Breast epithelium (tissue), 4 donors: ENCODE measurements around the gene ZSCAN16. TPM values are rescaled to one million over a fixed set of nuclear protein-coding genes. Genes with fewer than 3 reads are reported as not detected.

Source experiments
- DNase-seq, 2 donors: peaks; one replicate each; pipeline ENCODE4 v3.0.0-alpha.2; 2019; ENCODE audit warnings: low spot score in 2 of 2
- H3K27ac ChIP-seq, 2 donors: fragments of 200-600 bp; sonication (generic) in 1 of 2; one replicate each; pipeline ENCODE4 v1.5.1; 2016 to 2019; ENCODE audit warnings: mild to moderate bottlenecking in 1 of 2
- H3K27me3 ChIP-seq, 2 donors: fragments of 200-600 bp; sonication (generic) in 1 of 2; one replicate each; pipeline versions ENCODE4 v1.5.1 to v1.6.0; 2017 to 2019; ENCODE audit warnings: control low read depth in 1 of 2, mild to moderate bottlenecking in 1 of 2
- H3K36me3 ChIP-seq: fragments of 200-600 bp; one replicate; pipeline ENCODE4 v1.5.1; 2019
- H3K4me1 ChIP-seq, 2 donors: fragments of 200-600 bp; sonication (generic); one replicate each; pipeline ENCODE4 v1.5.1; 2016 to 2019; ENCODE audit warnings: control low read depth in 1 of 2
- H3K4me3 ChIP-seq, 3 donors: fragments of 200-600 bp; sonication (generic); 1 replicate in 2 of 3; 2 replicates in 1 of 3; pipeline ENCODE4 v1.5.1; 2016 to 2019; ENCODE audit warnings: mild to moderate bottlenecking in 3 of 3, moderate library complexity in 2 of 3
- H3K9me3 ChIP-seq, 2 donors: fragments of 200-600 bp; sonication (generic) in 1 of 2; one replicate each; pipeline ENCODE4 v1.5.1; 2016 to 2019; ENCODE audit warnings: control low read depth in 1 of 2
- POLR2A ChIP-seq: fragments of 450-650 bp; IDR thresholded peaks from one replicate; pipeline ENCODE4 v1.6.1; 2016; ENCODE audit warnings: antibody characterized with exemption, mild to moderate bottlenecking, moderate library complexity
- POLR2AphosphoS5 ChIP-seq, 3 donors: sonication (generic); formaldehyde crosslinking; IDR thresholded peaks; one replicate each; pipeline ENCODE4 v1.6.1; 2017; ENCODE audit warnings: antibody characterized with exemption in 3 of 3
- intact Hi-C: fragments of 100-400 bp; cut with DNase I; formaldehyde crosslinking; loops from one replicate; pipeline ENCODE4 v1.15.1; 2023; ENCODE audit warnings: low total_unique reads
- total RNA-seq, 3 donors: library from RNA; depleted of rRNA; stranded (reverse); fragments of >200 nt; gene quantifications; one replicate each; pipeline ENCODE4 v1.1.0, GENCODE V29; 2016
- TF ChIP-seq, protein P1 (sequence below), 3 donors: fragments of 450-650 bp; IDR thresholded peaks; one replicate each; pipeline ENCODE4 v1.5.1; 2016 to 2017; ENCODE audit warnings: antibody characterized with exemption in 3 of 3, mild to moderate bottlenecking in 3 of 3, moderate library complexity in 3 of 3

ZSCAN16 gene
- total RNA-seq, 3 donors from 2014 or later: 2.7 to 9.8 (median 9.7) TPM

DNA sequence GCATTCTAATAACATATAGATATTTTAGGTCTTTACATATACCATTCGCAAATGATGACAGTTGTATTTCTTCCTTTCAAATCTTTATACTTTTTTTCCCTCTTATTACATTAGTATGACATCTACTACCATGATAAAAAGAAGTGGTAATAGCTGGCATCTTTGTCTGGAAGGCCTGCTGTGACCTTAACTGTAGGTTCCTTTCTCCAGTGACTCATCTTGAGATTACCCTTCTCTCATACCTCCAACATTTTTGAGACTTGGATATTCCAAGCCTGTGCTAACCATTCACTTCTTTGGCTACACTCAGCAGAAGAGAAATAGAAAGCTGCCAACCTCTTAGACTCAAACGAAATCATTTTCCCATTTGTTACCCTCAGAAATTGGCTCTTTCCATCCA is 47.6 kb downstream of the ZSCAN16 start:
- intact Hi-C loops: no loop called here
- no peak for TF ChIP-seq POLR2A

DNA sequence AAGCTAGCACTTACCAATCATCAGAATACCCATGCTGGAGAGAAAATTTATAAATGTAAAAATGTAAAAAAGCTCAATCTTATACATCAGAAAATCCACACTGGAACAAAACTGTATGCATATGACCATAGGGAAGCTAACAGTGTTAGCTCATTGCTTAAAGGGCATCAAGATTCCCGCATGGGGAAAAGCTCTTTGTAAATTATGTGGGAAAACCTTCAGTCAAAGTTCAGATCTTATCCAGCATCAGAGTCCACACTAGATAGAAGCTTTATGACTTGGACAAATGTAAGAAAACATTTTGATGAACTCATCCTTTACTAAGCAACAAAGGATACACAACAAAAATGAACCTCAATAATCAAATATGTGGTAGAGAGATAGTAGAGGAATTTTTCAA is 52.0 kb downstream of the ZSCAN16 start:
- no peaks in the 10 kb centered on the region for H3K9me3 ChIP-seq
- peaks cover 0 to 3% of the 10 kb centered on the region in 2 donors for H3K27me3 ChIP-seq
- no peaks in the 10 kb centered on the region for H3K36me3 ChIP-seq
- H3K4me3 ChIP-seq: no peak overlapping the region
- intact Hi-C loops: no loop called here
- no peak for DNase-seq
- no peak overlapping the region for H3K27ac ChIP-seq
- no peaks in the 10 kb centered on the region for H3K4me1 ChIP-seq
- TF ChIP-seq, protein P1, sequence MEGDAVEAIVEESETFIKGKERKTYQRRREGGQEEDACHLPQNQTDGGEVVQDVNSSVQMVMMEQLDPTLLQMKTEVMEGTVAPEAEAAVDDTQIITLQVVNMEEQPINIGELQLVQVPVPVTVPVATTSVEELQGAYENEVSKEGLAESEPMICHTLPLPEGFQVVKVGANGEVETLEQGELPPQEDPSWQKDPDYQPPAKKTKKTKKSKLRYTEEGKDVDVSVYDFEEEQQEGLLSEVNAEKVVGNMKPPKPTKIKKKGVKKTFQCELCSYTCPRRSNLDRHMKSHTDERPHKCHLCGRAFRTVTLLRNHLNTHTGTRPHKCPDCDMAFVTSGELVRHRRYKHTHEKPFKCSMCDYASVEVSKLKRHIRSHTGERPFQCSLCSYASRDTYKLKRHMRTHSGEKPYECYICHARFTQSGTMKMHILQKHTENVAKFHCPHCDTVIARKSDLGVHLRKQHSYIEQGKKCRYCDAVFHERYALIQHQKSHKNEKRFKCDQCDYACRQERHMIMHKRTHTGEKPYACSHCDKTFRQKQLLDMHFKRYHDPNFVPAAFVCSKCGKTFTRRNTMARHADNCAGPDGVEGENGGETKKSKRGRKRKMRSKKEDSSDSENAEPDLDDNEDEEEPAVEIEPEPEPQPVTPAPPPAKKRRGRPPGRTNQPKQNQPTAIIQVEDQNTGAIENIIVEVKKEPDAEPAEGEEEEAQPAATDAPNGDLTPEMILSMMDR (IDR thresholded peaks at IDR 0.05): no peak
- TF ChIP-seq POLR2A (no peak), POLR2AphosphoS5 (IDR thresholded peaks at IDR 0.05) (no peak)

More for the DNA sequence above, 47.6 kb downstream of the ZSCAN16 start:
- H3K9me3 ChIP-seq: no peaks in the 10 kb centered on the region
- H3K36me3 ChIP-seq: no peaks in the 10 kb centered on the region
- H3K27me3 ChIP-seq: no peaks in the 10 kb centered on the region
- DNase-seq: no peak
- H3K4me3 ChIP-seq: no peak overlapping the region
- H3K27ac ChIP-seq: no peak overlapping the region
- H3K4me1 ChIP-seq: no peaks in the 10 kb centered on the region

Other genes with a start within 250 kb of the ZSCAN16 start
- not detected for gene OR2B2, start 212.2 kb upstream of the ZSCAN16 start, total RNA-seq
- not detected for gene OR2B6, start 167.4 kb upstream of the ZSCAN16 start, total RNA-seq
- gene ZNF165, start 44.0 kb upstream of the ZSCAN16 start, total RNA-seq: 1 to 10 TPM in 2 of 3 donors, under 1 TPM in 1; 0.16 to 3.1 (median 2.0) TPM
- gene ZKSCAN8, start 17.3 kb downstream of the ZSCAN16 start, total RNA-seq: 10 to 100 TPM; 21.9 to 33.8 (median 22.9) TPM
- 10 to 100 TPM in 2 of 3 donors, 1 to 10 TPM in 1; 9.0 to 19.3 (median 19.3) TPM for gene ZSCAN9, start 100.7 kb downstream of the ZSCAN16 start, total RNA-seq
- gene ZKSCAN4, start 127.7 kb downstream of the ZSCAN16 start, total RNA-seq: 1 to 10 TPM; 2.4 to 7.2 (median 5.9) TPM
- 1 to 10 TPM; 1.6 to 2.9 (median 2.3) TPM for gene NKAPL, start 134.7 kb downstream of the ZSCAN16 start, total RNA-seq
- gene ZSCAN26, start 142.5 kb downstream of the ZSCAN16 start, total RNA-seq: 10 to 100 TPM; 13.8 to 31.1 (median 25.8) TPM
- 1 to 10 TPM; 4.2 to 5.9 (median 4.6) TPM for gene PGBD1, start 157.0 kb downstream of the ZSCAN16 start, total RNA-seq
- gene ZSCAN31, start 211.5 kb downstream of the ZSCAN16 start, total RNA-seq: 10 to 100 TPM in 2 of 3 donors, 1 to 10 TPM in 1; 4.6 to 19.3 (median 17.4) TPM
- 1 to 10 TPM; 3.4 to 6.4 (median 3.6) TPM for gene ZKSCAN3, start 225.3 kb downstream of the ZSCAN16 start, total RNA-seq